WTC11 (cell line): ENCODE results near the gene SETD2.

Experiments used
- ATF2 ChIP-seq: sonication (generic); formaldehyde crosslinking; IDR thresholded peaks from 2 replicates; pipeline ENCODE4 v1.8.1; 2022; ENCODE audit warnings: low read depth, missing genetic modification reagents, borderline replicate concordance
- CBFB ChIP-seq: sonication (generic); formaldehyde crosslinking; IDR thresholded peaks from 2 replicates; pipeline ENCODE4 v1.8.1; 2022; ENCODE audit warnings: mild to moderate bottlenecking, low read depth, missing genetic modification reagents
- CTCF ChIP-seq: fragments of 200-600 bp; IDR thresholded peaks from 2 replicates; pipeline ENCODE4 v1.8.0; 2022; ENCODE audit warnings: antibody characterized with exemption
- KAT7 ChIP-seq: sonication (generic); formaldehyde crosslinking; IDR thresholded peaks from 2 replicates; pipeline ENCODE4 v1.8.1; 2023; ENCODE audit warnings: missing genetic modification reagents, mild to moderate bottlenecking, borderline replicate concordance
- MAX ChIP-seq: sonication (generic); formaldehyde crosslinking; IDR thresholded peaks from 2 replicates; pipeline ENCODE4 v1.8.0; 2022; ENCODE audit warnings: mild to moderate bottlenecking, missing genetic modification reagents
- NFE2L1 ChIP-seq: sonication (generic); formaldehyde crosslinking; IDR thresholded peaks from 2 replicates; pipeline ENCODE4 v1.8.1; 2023; ENCODE audit warnings: missing genetic modification reagents
- NFYB ChIP-seq: sonication (generic); formaldehyde crosslinking; conservative IDR thresholded peaks from 2 replicates; pipeline ENCODE4 v1.8.0; 2022; ENCODE audit warnings: low read depth, missing genetic modification reagents
- RELA ChIP-seq: sonication (generic); formaldehyde crosslinking; IDR thresholded peaks from 2 replicates; pipeline ENCODE4 v1.8.1; 2022; ENCODE audit warnings: missing genetic modification reagents, mild to moderate bottlenecking, borderline replicate concordance
- STAT6 ChIP-seq: sonication (generic); formaldehyde crosslinking; conservative IDR thresholded peaks from 2 replicates; pipeline ENCODE4 v1.8.1; 2023; ENCODE audit warnings: mild to moderate bottlenecking, low read depth, missing genetic modification reagents, moderate library complexity
- USF1 ChIP-seq: sonication (generic); formaldehyde crosslinking; IDR thresholded peaks from 2 replicates; pipeline ENCODE4 v1.8.0; 2022; ENCODE audit warnings: mild to moderate bottlenecking, missing genetic modification reagents
- USF2 ChIP-seq: sonication (generic); formaldehyde crosslinking; IDR thresholded peaks from 2 replicates; pipeline ENCODE4 v1.8.1; 2023; ENCODE audit warnings: mild to moderate bottlenecking, missing genetic modification reagents, moderate library complexity

- TF ChIP-seq ATF2 (CRISPR knock-in tag) (no peak), USF2 (no peak), KAT7 (CRISPR knock-in tag) (no peak), CTCF (no peak), MAX (CRISPR knock-in tag) (no peak), STAT6 (CRISPR knock-in tag) (no peak), NFYB (CRISPR knock-in tag) (no peak), NFE2L1 (CRISPR knock-in tag) (no peak), CBFB (CRISPR knock-in tag) (no peak), RELA (CRISPR knock-in tag) (no peak), USF1 (CRISPR knock-in tag) (no peak)
These were observed 197.1 kb downstream of the SETD2 start for GRCh38 chr3:46966811-46967210.
